K562 (cell line): ENCODE measurements around the gene PRRC2C. TPM values are rescaled to one million over a fixed set of nuclear protein-coding genes. Genes with fewer than 3 reads are reported as not detected.

Experiments
- ATAC-seq: fragments of 200-7000 bp; cut with Tn5 transposase; 3 replicates; pipeline ENCODE4 v1.9.1; 2020; ENCODE audit warnings: moderate library complexity
- BruUV-seq: library from RNA; stranded (reverse); fragments of 400-500 nt; replicated peaks from 2 replicates; lab custom pipeline; 2021; lab: Mats Ljungman, UMichigan
- CTCF ChIA-PET: fragments of 300-600 bp; formaldehyde crosslinking; extraction: SDS; loops from one replicate; lab custom pipeline; 2021; ENCODE audit warnings: low intra/inter-chr PET ratio; lab: Yijun Ruan, JAX
- POLR2A ChIA-PET: fragments of 300-600, 350-650 bp; sonication (Branson Sonifier 250); formaldehyde crosslinking; extraction: SDS; loops from one replicate; lab custom pipeline; 2021; ENCODE audit warnings: antibody characterized with exemption, inconsistent platforms; lab: Yijun Ruan, JAX
- DNase-seq, 4 experiments: peaks; one replicate each; pipeline versions ENCODE4 v3.0.0 to v3.0.0-alpha.2; 2011 to 2018; ENCODE audit warnings: low spot score in 3 of 4, mixed read lengths in 3 of 4; ENCODE audit errors: extremely low read depth in 1 of 4
- FAIRE-seq: peaks from 2 replicates; lab custom pipeline; 2011; peaks lifted over from hg19 to GRCh38; lab: Jason Lieb, UNC
- H2AFZ ChIP-seq: 2 replicates; pipeline ENCODE4 v1.6.0; 2011; ENCODE audit warnings: low read depth, low read length, control low read depth, inconsistent platforms
- H3K27ac ChIP-seq: fragments of 200-600 bp; 3 replicates; pipeline ENCODE4 v1.8.0; 2011; ENCODE audit warnings: low read depth, mild to moderate bottlenecking, control low read depth, inconsistent platforms, low read length, moderate library complexity, mixed read lengths; ENCODE audit errors: extremely low read depth
- H3K27me3 ChIP-seq, 2 experiments: fragments of 300-600 bp in 1 of 2; 2 replicates in 1 of 2; 3 replicates in 1 of 2; pipeline versions ENCODE4 v1.6.0 to v1.8.0; 2011; ENCODE audit warnings: inconsistent platforms in 2 of 2, low read length in 2 of 2, mild to moderate bottlenecking in 1 of 2, mixed read lengths in 1 of 2, moderate library complexity in 1 of 2; ENCODE audit not compliant: control insufficient read depth in 2 of 2, insufficient read depth in 2 of 2
- H3K36me3 ChIP-seq: fragments of 300-600 bp; 3 replicates; pipeline ENCODE4 v1.8.0; 2011; ENCODE audit warnings: mild to moderate bottlenecking, low read length, inconsistent platforms; ENCODE audit not compliant: control insufficient read depth, insufficient read depth
- H3K4me1 ChIP-seq, 2 experiments: fragments of 200-600 bp in 1 of 2; replicated peaks in 1 of 2; 2 replicates in 1 of 2; 3 replicates in 1 of 2; pipeline versions ENCODE4 v1.5.1 to v1.8.0; 2011; ENCODE audit warnings: inconsistent platforms in 2 of 2, low read length in 2 of 2, mild to moderate bottlenecking in 1 of 2, mixed read lengths in 1 of 2, moderate library complexity in 1 of 2; ENCODE audit not compliant: control insufficient read depth in 2 of 2, insufficient read depth in 2 of 2
- H3K4me2 ChIP-seq: 2 replicates; pipeline ENCODE4 v1.6.1; 2011; ENCODE audit warnings: low read length, control low read depth, inconsistent platforms, mixed read lengths; ENCODE audit not compliant: insufficient read depth
- H3K4me3 ChIP-seq: fragments of 200-600 bp; sonication (generic), shearing (Covaris generic); 2 replicates; pipeline ENCODE4 v1.5.1; 2016; ENCODE audit warnings: control low read depth, inconsistent platforms
- H3K79me2 ChIP-seq: fragments of 200-600 bp; 3 replicates; pipeline ENCODE4 v1.8.0; 2011; ENCODE audit warnings: low read length, inconsistent platforms; ENCODE audit not compliant: control insufficient read depth, insufficient read depth
- H3K9ac ChIP-seq, 2 experiments: 2 replicates each; pipeline versions ENCODE4 v1.6.0 to v1.6.1; 2011; ENCODE audit warnings: low read depth in 2 of 2, low read length in 2 of 2, control low read depth in 1 of 2, inconsistent platforms in 1 of 2, mild to moderate bottlenecking in 1 of 2, mixed read lengths in 1 of 2; ENCODE audit not compliant: insufficient read depth in 1 of 2
- H3K9me1 ChIP-seq: one replicate; pipeline ENCODE4 v1.6.0; 2011; ENCODE audit warnings: inconsistent platforms, mild to moderate bottlenecking, low read length, moderate library complexity; ENCODE audit not compliant: control insufficient read depth, insufficient read depth
- H3K9me3 ChIP-seq: replicated peaks from 2 replicates; pipeline ENCODE4 v1.5.1; 2011; ENCODE audit warnings: low read depth, low read length, inconsistent platforms; ENCODE audit not compliant: control insufficient read depth, insufficient read depth
- H4K20me1 ChIP-seq: replicated peaks from 2 replicates; pipeline ENCODE4 v1.6.1; 2011; ENCODE audit warnings: low read length, inconsistent platforms, mixed read lengths; ENCODE audit not compliant: control insufficient read depth, insufficient read depth
- CHCHD3 ChIP-seq: fragments of 250-450 bp; sonication (Bioruptor Pico); IDR thresholded peaks from 2 replicates; pipeline ENCODE4 v2.1.2; 2022; ENCODE audit warnings: mild to moderate bottlenecking
- LCOR ChIP-seq: sonication (generic); formaldehyde crosslinking; IDR thresholded peaks from 2 replicates; pipeline ENCODE4 v1.8.0; 2022; ENCODE audit warnings: mild to moderate bottlenecking, missing genetic modification reagents
- MCM2 ChIP-seq: fragments of 450-650 bp; IDR thresholded peaks from 2 replicates; pipeline ENCODE4 v1.6.1; 2017; ENCODE audit warnings: low read depth, mild to moderate bottlenecking
- MITF ChIP-seq: IDR thresholded peaks from 2 replicates; pipeline ENCODE4 v1.6.1; 2014; ENCODE audit warnings: antibody characterized with exemption
- MTA1 ChIP-seq: fragments of 450-650 bp; IDR thresholded peaks from 2 replicates; pipeline ENCODE4 v1.6.1; 2017; ENCODE audit warnings: borderline replicate concordance
- SPI1 ChIP-seq: IDR thresholded peaks from 2 replicates; pipeline ENCODE4 v1.6.1; 2011; ENCODE audit warnings: low read depth, low read length, control low read depth, borderline replicate concordance
- ZBTB43 ChIP-seq: sonication (generic); formaldehyde crosslinking; IDR thresholded peaks from 2 replicates; pipeline ENCODE4 v1.8.0; 2023; ENCODE audit warnings: mild to moderate bottlenecking, missing genetic modification reagents
- ZFP1 ChIP-seq: fragments of 450-650 bp; formaldehyde crosslinking; IDR thresholded peaks from 2 replicates; pipeline ENCODE4 v1.4.0; 2020; ENCODE audit warnings: mild to moderate bottlenecking, mixed read lengths
- ZFP91 ChIP-seq: sonication (generic); formaldehyde crosslinking; IDR thresholded peaks from 2 replicates; pipeline ENCODE4 v1.8.0; 2022; ENCODE audit warnings: mild to moderate bottlenecking, missing genetic modification reagents
- ZNF174 ChIP-seq: fragments of 250-450 bp; sonication (Bioruptor Pico); IDR thresholded peaks from 2 replicates; pipeline ENCODE4 v1.4.0; 2020; ENCODE audit warnings: mild to moderate bottlenecking
- ZNF274 ChIP-seq: IDR thresholded peaks from 2 replicates; pipeline ENCODE4 v1.6.1; 2011; ENCODE audit warnings: low read depth, mild to moderate bottlenecking, low read length, moderate library complexity, borderline replicate concordance
- ZNF395 ChIP-seq: fragments of 200-800 bp; sonication (Bioruptor generic); IDR thresholded peaks from 2 replicates; pipeline ENCODE4 v1.6.1; 2017; ENCODE audit warnings: missing genetic modification characterization, missing compliant biosample characterization
- ZNF561 ChIP-seq: fragments of 450-650 bp; formaldehyde crosslinking; conservative IDR thresholded peaks from 2 replicates; pipeline ENCODE4 v1.4.0; 2020; ENCODE audit warnings: mild to moderate bottlenecking, moderate library complexity
- WGBS: fragments of 100-300 bp; shearing (Covaris generic); methylation state at CpG from one replicate; pipeline ENCODE4 v1.1.6; 2016; ENCODE audit warnings: low coverage, mixed read lengths; ENCODE audit not compliant: insufficient coverage; ENCODE audit errors: missing lambda C conversion rate; 5-methylcytosine and 5-hydroxymethylcytosine counted together
- in situ Hi-C: fragments of 300-500 bp; cut with MboI; formaldehyde crosslinking; loops from 4 replicates; pipeline ENCODE4 v1.15.0; 2018; ENCODE audit warnings: inconsistent platforms, mixed read lengths
- intact Hi-C: fragments of 100-400 bp; cut with micrococcal nuclease; formaldehyde crosslinking; loops from 2 replicates; pipeline ENCODE4 v1.14.2; 2022
- polyA plus RNA-seq, 8 experiments: library from polyadenylated mRNA; depleted of rRNA in 4 of 8; stranded (reverse) in 5 of 8; unstranded in 3 of 8; fragments of >200 nt; fragmentation: Nextera tagmentation in 2 of 8; fragmentation: Illumina TruSeq in 1 of 8; extraction: Ambion mirVana in 2 of 8; extraction: Trizol in 1 of 8; gene quantifications; 2 replicates each; pipeline versions ENCODE4 v1.2.1 to v1.2.3, GENCODE V29; 2011 to 2014; ENCODE audit warnings: inconsistent platforms in 1 of 8, missing spikeins in 1 of 8
- total RNA-seq, 7 experiments: library from RNA; depleted of rRNA in 6 of 7; stranded (reverse); fragments of >200 nt in 6 of 7; fragmentation: Illumina TruSeq in 2 of 7; extraction: Trizol in 2 of 7; gene quantifications; 2 replicates each; pipeline versions ENCODE4 v1.2.1 to v1.2.3, GENCODE V29; 2011 to 2021; ENCODE audit warnings: low replicate concordance in 1 of 7

PRRC2C gene
- total and polyA plus RNA-seq, 9 of the 15 experiments (the other 6 are each of a cell fraction or from before 2014, with no cell fraction given): 61.9 to 237 (median 105) TPM

GRCh38 chr1:171585715-171586114 lies 100.4 kb downstream of the PRRC2C start (continued):
- TF ChIP-seq ZFP91 (CRISPR knock-in tag): no peak
- TF ChIP-seq ZNF561: no peak

- no peaks in the 10 kb centered on the region for H3K27me3 ChIP-seq
- no peak overlapping the region for H3K4me2 ChIP-seq
- BruUV-seq: no TSS peak
- H3K27ac ChIP-seq: no peak overlapping the region
- intact Hi-C loops: no loop called here
- ChIA-PET POLR2A (interaction anchor here (0.6 to 2.1 kb wide), 2 partner anchors 12 to 123 kb away, joined by 3 to 5 read pairs; no protein-coding TSS in a partner anchor), CTCF (no interaction called here)
- DNase-seq (no peak), FAIRE-seq (no peak), ATAC-seq (no peak)
- in situ Hi-C loops: no loop called here
- no peaks in the 10 kb centered on the region for H4K20me1 ChIP-seq
- H2AFZ ChIP-seq: no peak overlapping the region
- no peak overlapping the region for H3K9ac ChIP-seq
- H3K9me3 ChIP-seq: no peaks in the 10 kb centered on the region
- no peaks in the 10 kb centered on the region for H3K4me1 ChIP-seq
- H3K9me1 ChIP-seq: no peaks in the 10 kb centered on the region
- no peak overlapping the region for H3K4me3 ChIP-seq
- H3K36me3 ChIP-seq: peaks cover 89% of the 10 kb centered on the region
- no peaks in the 10 kb centered on the region for H3K79me2 ChIP-seq
- 97% methylated on average over 2 of the region's 2 CpGs for WGBS
- TF ChIP-seq ZFP1 (CRISPR knock-in tag) (no peak), CHCHD3 (CRISPR knock-in tag) (no peak), MCM2 (no peak), SPI1 (no peak), ZNF395 (CRISPR knock-in tag) (no peak), ZBTB43 (no peak), ZNF174 (CRISPR knock-in tag) (no peak), MITF (no peak), ZNF274 (no peak), MTA1 (no peak), LCOR (CRISPR knock-in tag) (no peak)
These were observed 102.9 kb downstream of the PRRC2C start for GRCh38 chr1:171588230-171588629.
